DND-41 (cell line): ENCODE data around the gene NOS1.

ENCODE experiments used
- EZH2 ChIP-seq: IDR thresholded peaks from 3 replicates; pipeline ENCODE4 v1.6.1; 2012; ENCODE audit warnings: borderline replicate concordance, low read depth, mild to moderate bottlenecking, moderate library complexity, low read length, inconsistent platforms; ENCODE audit not compliant: severe bottlenecking
- TF ChIP-seq, protein P1 (sequence below): IDR thresholded peaks from 2 replicates; pipeline ENCODE4 v1.5.1; 2012; ENCODE audit warnings: borderline replicate concordance, low read length, moderate library complexity, mild to moderate bottlenecking; ENCODE audit not compliant: poor library complexity, severe bottlenecking; ENCODE audit errors: extremely low read depth

DNA sequence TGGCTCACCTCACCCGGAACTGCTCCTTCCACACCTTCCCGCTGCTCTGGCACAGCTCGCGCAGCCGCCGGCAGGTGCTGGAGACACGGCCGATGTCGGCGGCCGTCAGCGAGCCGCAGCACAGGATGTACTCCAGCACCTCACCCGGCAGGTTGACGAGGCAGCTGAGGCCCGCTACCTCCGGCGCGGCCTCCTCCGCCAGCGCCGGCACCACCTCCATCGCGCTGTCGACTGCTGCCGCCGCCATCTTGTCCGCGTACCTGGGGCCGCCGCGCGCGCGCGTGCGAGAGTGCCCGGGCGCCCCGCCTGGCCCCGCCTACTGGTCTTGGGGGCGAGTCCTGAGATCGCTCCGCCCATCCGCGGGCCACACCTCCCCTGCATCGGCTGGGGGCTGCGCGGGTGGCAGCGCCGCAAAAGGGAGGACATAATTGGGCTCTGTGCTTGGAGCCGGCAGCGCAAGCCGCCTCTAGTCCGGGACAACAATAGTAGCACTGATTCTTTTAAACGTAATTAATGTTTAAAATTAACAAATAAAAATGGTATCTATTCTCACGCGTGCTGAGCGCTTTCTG lies 171.1 kb downstream of the NOS1 start, which contains the start of gene FBXO21:
- TF ChIP-seq, protein P1, sequence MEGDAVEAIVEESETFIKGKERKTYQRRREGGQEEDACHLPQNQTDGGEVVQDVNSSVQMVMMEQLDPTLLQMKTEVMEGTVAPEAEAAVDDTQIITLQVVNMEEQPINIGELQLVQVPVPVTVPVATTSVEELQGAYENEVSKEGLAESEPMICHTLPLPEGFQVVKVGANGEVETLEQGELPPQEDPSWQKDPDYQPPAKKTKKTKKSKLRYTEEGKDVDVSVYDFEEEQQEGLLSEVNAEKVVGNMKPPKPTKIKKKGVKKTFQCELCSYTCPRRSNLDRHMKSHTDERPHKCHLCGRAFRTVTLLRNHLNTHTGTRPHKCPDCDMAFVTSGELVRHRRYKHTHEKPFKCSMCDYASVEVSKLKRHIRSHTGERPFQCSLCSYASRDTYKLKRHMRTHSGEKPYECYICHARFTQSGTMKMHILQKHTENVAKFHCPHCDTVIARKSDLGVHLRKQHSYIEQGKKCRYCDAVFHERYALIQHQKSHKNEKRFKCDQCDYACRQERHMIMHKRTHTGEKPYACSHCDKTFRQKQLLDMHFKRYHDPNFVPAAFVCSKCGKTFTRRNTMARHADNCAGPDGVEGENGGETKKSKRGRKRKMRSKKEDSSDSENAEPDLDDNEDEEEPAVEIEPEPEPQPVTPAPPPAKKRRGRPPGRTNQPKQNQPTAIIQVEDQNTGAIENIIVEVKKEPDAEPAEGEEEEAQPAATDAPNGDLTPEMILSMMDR = no peak
- no peak for TF ChIP-seq EZH2
